Measurements from ENCODE around the gene BRINP1. TPM values are rescaled to one million over a fixed set of nuclear protein-coding genes. Genes with fewer than 3 reads are reported as not detected.

BRINP1 gene
- total RNA-seq, 2 experiments from 2014 or later = not detected

DNA sequence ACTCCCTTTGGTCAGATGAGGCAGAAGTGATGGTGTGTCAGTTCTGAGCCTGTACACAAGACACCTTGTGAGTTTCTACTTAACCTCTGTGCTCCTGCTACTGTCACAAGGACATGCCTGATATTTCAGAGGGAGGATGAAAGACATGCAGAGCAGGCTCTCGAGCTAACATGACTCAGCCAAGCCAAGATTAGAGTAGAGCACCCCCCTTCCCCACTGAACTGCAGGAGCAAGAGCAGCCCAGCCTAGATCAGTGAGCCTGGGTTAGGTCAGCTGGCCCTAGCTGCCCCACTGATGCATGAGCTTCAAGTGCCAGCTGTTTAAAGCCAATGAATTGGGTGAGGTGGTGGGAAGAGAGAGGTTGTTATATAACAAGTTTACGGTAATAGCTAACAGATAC lies 36.7 kb downstream of the BRINP1 start:
- Mint-ChIP-seq H3K27me3 (peaks cover 6% of the 10 kb centered on the region), H3K36me3 (ENCODE audit: low read depth) (no peaks in the 10 kb centered on the region), H3K27ac (no peak overlapping the region), H3K4me3 (no peak overlapping the region), H3K4me1 (ENCODE audit: low read depth) (no peaks in the 10 kb centered on the region), H3K9me3 (peaks cover 9% of the 10 kb centered on the region)
- H3K4me3 ChIP-seq (ENCODE audit: low read length) = no peak overlapping the region
- ATAC-seq (ENCODE audit: poor library complexity) = no peak
- DNase-seq = no peak
- ChIA-PET POLR2A (no interaction called here), CTCF (no interaction called here)
- H3K27me3 ChIP-seq (ENCODE audit: control insufficient read depth in 1 of 2, insufficient read depth in 2 of 2, low read length in 2 of 2) = no peaks in the 10 kb centered on the region
- peaks cover 0 to 8% of the 10 kb centered on the region in 2 experiments for H3K9me3 ChIP-seq (ENCODE audit: control insufficient read depth in 1 of 2, insufficient read depth in 1 of 2, low read length in 2 of 2)
- intact Hi-C loops (cut with DNase I, micrococcal nuclease) = no loop called here
- TF ChIP-seq, protein P1, sequence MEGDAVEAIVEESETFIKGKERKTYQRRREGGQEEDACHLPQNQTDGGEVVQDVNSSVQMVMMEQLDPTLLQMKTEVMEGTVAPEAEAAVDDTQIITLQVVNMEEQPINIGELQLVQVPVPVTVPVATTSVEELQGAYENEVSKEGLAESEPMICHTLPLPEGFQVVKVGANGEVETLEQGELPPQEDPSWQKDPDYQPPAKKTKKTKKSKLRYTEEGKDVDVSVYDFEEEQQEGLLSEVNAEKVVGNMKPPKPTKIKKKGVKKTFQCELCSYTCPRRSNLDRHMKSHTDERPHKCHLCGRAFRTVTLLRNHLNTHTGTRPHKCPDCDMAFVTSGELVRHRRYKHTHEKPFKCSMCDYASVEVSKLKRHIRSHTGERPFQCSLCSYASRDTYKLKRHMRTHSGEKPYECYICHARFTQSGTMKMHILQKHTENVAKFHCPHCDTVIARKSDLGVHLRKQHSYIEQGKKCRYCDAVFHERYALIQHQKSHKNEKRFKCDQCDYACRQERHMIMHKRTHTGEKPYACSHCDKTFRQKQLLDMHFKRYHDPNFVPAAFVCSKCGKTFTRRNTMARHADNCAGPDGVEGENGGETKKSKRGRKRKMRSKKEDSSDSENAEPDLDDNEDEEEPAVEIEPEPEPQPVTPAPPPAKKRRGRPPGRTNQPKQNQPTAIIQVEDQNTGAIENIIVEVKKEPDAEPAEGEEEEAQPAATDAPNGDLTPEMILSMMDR (IDR thresholded peaks at IDR 0.05) = no peak
- no peak overlapping the region for H3K27ac ChIP-seq (ENCODE audit: low read depth in 1 of 2, low read length in 2 of 2)
- no peaks in the 10 kb centered on the region for H3K36me3 ChIP-seq (ENCODE audit: insufficient read depth, low read length)
- no peaks in the 10 kb centered on the region for H3K4me1 ChIP-seq (ENCODE audit: insufficient read depth, low read length)

DNA sequence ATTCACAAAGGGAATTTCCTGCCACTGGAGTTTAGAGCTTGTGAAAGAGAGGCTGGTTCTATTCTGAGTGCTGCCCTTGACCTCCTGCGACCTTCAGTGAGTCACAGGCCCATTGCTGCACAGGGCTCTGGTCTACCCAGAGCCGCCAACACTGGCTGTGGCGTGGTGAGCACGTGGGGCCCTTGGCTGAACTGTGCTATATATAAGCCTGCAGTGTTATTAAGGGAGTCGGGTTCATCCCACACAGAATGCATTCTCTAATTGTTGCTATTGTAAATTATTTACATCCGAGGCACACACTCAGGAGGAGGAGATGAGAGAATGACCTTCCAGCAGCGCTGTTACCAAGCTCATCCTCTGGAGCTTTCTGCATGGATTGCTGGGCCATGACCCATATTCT lies 47.1 kb downstream of the BRINP1 start:
- H3K4me3 ChIP-seq (ENCODE audit: low read length) = no peak overlapping the region
- H3K27me3 Mint-ChIP-seq = no peaks in the 10 kb centered on the region
- H3K27me3 ChIP-seq (ENCODE audit: control insufficient read depth in 1 of 2, insufficient read depth in 2 of 2, low read length in 2 of 2) = no peaks in the 10 kb centered on the region
- ATAC-seq (ENCODE audit: poor library complexity) (no peak), DNase-seq (no peak)
- ChIA-PET CTCF (no interaction called here), POLR2A (no interaction called here)
- no peak overlapping the region for H3K27ac Mint-ChIP-seq
- no peaks in the 10 kb centered on the region for H3K36me3 ChIP-seq (ENCODE audit: insufficient read depth, low read length)
- no peak overlapping the region for H3K4me3 Mint-ChIP-seq
- peaks cover 9% of the 10 kb centered on the region for H3K9me3 Mint-ChIP-seq
- H3K9me3 ChIP-seq (ENCODE audit: control insufficient read depth in 1 of 2, insufficient read depth in 1 of 2, low read length in 2 of 2) = peaks cover 0 to 15% of the 10 kb centered on the region in 2 experiments
- TF ChIP-seq, protein P1 (IDR thresholded peaks at IDR 0.05) = no peak
- no peaks in the 10 kb centered on the region for H3K4me1 ChIP-seq (ENCODE audit: insufficient read depth, low read length)
- intact Hi-C loops (cut with DNase I, micrococcal nuclease) = no loop called here
- no peak overlapping the region for H3K27ac ChIP-seq (ENCODE audit: low read depth in 1 of 2, low read length in 2 of 2)
- H3K36me3 Mint-ChIP-seq (ENCODE audit: low read depth) = no peaks in the 10 kb centered on the region
- H3K4me1 Mint-ChIP-seq (ENCODE audit: low read depth) = no peaks in the 10 kb centered on the region

DNA sequence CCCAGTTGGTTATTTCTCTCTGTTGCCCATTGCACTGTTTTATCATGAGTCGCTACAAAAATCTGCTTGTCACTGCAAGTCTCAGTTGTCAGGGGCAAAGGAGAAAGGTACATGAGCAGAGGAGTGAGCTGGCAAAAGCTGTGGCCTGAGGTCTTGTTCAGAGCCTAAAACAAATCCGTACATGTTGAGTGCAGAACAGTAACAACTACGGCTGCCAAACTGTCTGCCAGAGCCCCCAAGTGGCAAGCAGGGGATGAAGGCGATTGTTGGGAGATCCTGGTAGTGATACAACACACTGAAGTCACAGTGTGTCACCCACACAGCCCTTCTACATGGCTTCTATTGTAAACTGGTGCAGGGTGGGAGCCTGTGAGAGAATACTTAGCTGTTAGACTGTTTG lies 50.9 kb downstream of the BRINP1 start:
- peaks cover 3% of the 10 kb centered on the region for H3K9me3 Mint-ChIP-seq

More for the DNA sequence above, 50.9 kb downstream of the BRINP1 start:
- no peak for ATAC-seq (ENCODE audit: poor library complexity)
- TF ChIP-seq, protein P1 (IDR thresholded peaks at IDR 0.05) = no peak
- no peak overlapping the region for H3K4me3 Mint-ChIP-seq
- no peaks in the 10 kb centered on the region for H3K36me3 ChIP-seq (ENCODE audit: insufficient read depth, low read length)
- POLR2A ChIA-PET = no interaction called here
- intact Hi-C loops (cut with DNase I, micrococcal nuclease) = no loop called here
- CTCF ChIA-PET = no interaction called here
- no peaks in the 10 kb centered on the region for H3K27me3 ChIP-seq (ENCODE audit: control insufficient read depth in 1 of 2, insufficient read depth in 2 of 2, low read length in 2 of 2)
- no peak for DNase-seq
- no peak overlapping the region for H3K4me3 ChIP-seq (ENCODE audit: low read length)
- H3K9me3 ChIP-seq (ENCODE audit: control insufficient read depth in 1 of 2, insufficient read depth in 1 of 2, low read length in 2 of 2) = peaks cover 0 to 23% of the 10 kb centered on the region in 2 experiments
- no peak overlapping the region for H3K27ac Mint-ChIP-seq
- H3K4me1 ChIP-seq (ENCODE audit: insufficient read depth, low read length) = no peaks in the 10 kb centered on the region
- H3K27me3 Mint-ChIP-seq = no peaks in the 10 kb centered on the region
- no peaks in the 10 kb centered on the region for H3K4me1 Mint-ChIP-seq (ENCODE audit: low read depth)
- H3K27ac ChIP-seq (ENCODE audit: low read depth in 1 of 2, low read length in 2 of 2) = no peak overlapping the region
- H3K36me3 Mint-ChIP-seq (ENCODE audit: low read depth) = no peaks in the 10 kb centered on the region

Data from CD4-positive, alpha-beta T cell (primary cell).